Prostate gland (tissue), 2 donors: ENCODE measurements around the gene FBP1. TPM values are rescaled to one million over a fixed set of nuclear protein-coding genes. Genes with fewer than 3 reads are reported as not detected.
"Not testable (repeated sequence)": the region's sequence is repeated elsewhere in the genome, so short reads cannot be mapped to it uniquely, and the experiment has no call there.

Experiments
- DNase-seq: peaks from one replicate; pipeline ENCODE4 v3.0.0-alpha.2; 2019; ENCODE audit warnings: low spot score
- H3K27ac ChIP-seq, 2 donors: fragments of 200-600 bp; sonication (generic); 2 replicates each; pipeline ENCODE4 v1.5.1; 2017 to 2019
- H3K27me3 ChIP-seq: fragments of 200-600 bp; sonication (generic); replicated peaks from 2 replicates; pipeline ENCODE4 v1.5.1; 2019; ENCODE audit not compliant: insufficient read depth
- H3K36me3 ChIP-seq, 2 donors: fragments of 200-600 bp; sonication (generic); 1 replicate in 1 of 2; 2 replicates in 1 of 2; pipeline versions ENCODE4 v1.5.1 to v1.8.1; 2017 to 2019
- H3K4me1 ChIP-seq: fragments of 200-600 bp; sonication (generic); replicated peaks from 2 replicates; pipeline ENCODE4 v1.5.1; 2019
- H3K4me3 ChIP-seq, 2 donors: fragments of 200-600 bp; sonication (generic); 2 replicates each; pipeline ENCODE4 v1.5.1; 2017 to 2019
- H3K9me3 ChIP-seq: fragments of 200-600 bp; sonication (generic); 2 replicates; pipeline ENCODE4 v1.5.1; 2017
- CTCF ChIP-seq, 4 experiments: fragments of 200-600 bp in 2 of 4; fragments of 450-650 bp in 2 of 4; sonication (generic) in 2 of 4; IDR thresholded peaks; 1 replicate in 3 of 4; 2 replicates in 1 of 4; pipeline ENCODE4 v1.5.1; 2016 to 2019; ENCODE audit warnings: antibody characterized with exemption in 4 of 4, mild to moderate bottlenecking in 2 of 4, moderate library complexity in 2 of 4
- POLR2A ChIP-seq: fragments of 450-650 bp; IDR thresholded peaks from one replicate; pipeline ENCODE4 v1.6.1; 2016; ENCODE audit warnings: antibody characterized with exemption, mild to moderate bottlenecking
- POLR2AphosphoS5 ChIP-seq: sonication (generic); formaldehyde crosslinking; IDR thresholded peaks from one replicate; pipeline ENCODE4 v1.6.1; 2017; ENCODE audit warnings: antibody characterized with exemption
- WGBS: methylation state at CpG from one replicate; pipeline ENCODE4 v1.1.5; 2018; 5-methylcytosine and 5-hydroxymethylcytosine counted together
- intact Hi-C: fragments of 100-400 bp; cut with DNase I; formaldehyde crosslinking; loops from one replicate; pipeline ENCODE4 v1.14.2; 2022
- total RNA-seq, 2 donors: library from RNA; depleted of rRNA; stranded (reverse); fragments of >200 nt; gene quantifications; one replicate each; pipeline ENCODE4 v1.1.0, GENCODE V29; 2016

The FBP1 gene
- total RNA-seq, 2 donors from 2014 or later, result 19.5 to 41.4 TPM

- WGBS, result 93% methylated on average over 2 of the region's 2 CpGs
- H3K4me1 ChIP-seq, result peaks cover 4% of the 10 kb centered on the region
- H3K27me3 ChIP-seq, result no peaks in the 10 kb centered on the region
- TF ChIP-seq CTCF (IDR thresholded peaks at IDR 0.05) (no peak), POLR2A (no peak), POLR2AphosphoS5 (no peak)
- H3K27ac ChIP-seq, result no peak overlapping the region
- DNase-seq, result no peak
- no peaks in the 10 kb centered on the region for H3K9me3 ChIP-seq
- no peak overlapping the region for H3K4me3 ChIP-seq
- intact Hi-C loops, result no loop called here
- no peaks in the 10 kb centered on the region for H3K36me3 ChIP-seq
These were observed 63.2 kb downstream of the FBP1 start for GRCh38 chr9:94576131-94576530.

- Histone ChIP-seq H3K4me1 (no peaks in the 10 kb centered on the region), H3K27ac (no peak overlapping the region), H3K36me3 (no peaks in the 10 kb centered on the region), H3K4me3 (no peak overlapping the region), H3K9me3 (no peaks in the 10 kb centered on the region), H3K27me3 (no peaks in the 10 kb centered on the region)
- TF ChIP-seq POLR2AphosphoS5 (no peak), CTCF (IDR thresholded peaks at IDR 0.05) (no peak), POLR2A (no peak)
- DNase-seq, result no peak
- 92% methylated on average over 17 of the region's 17 CpGs for WGBS
- intact Hi-C loops, result no loop called here
These were observed 70.2 kb downstream of the FBP1 start for GRCh38 chr9:94568972-94569712.

- no peak for DNase-seq
- intact Hi-C loops, result no loop called here
- Histone ChIP-seq H3K4me3 (no peak overlapping the region), H3K4me1 (no peaks in the 10 kb centered on the region), H3K27ac (no peak overlapping the region), H3K36me3 (no peaks in the 10 kb centered on the region), H3K27me3 (no peaks in the 10 kb centered on the region), H3K9me3 (no peaks in the 10 kb centered on the region)
- no peak for TF ChIP-seq POLR2AphosphoS5
- TF ChIP-seq CTCF (IDR thresholded peaks at IDR 0.05), result no peak
- TF ChIP-seq POLR2A, result no peak
- WGBS, result 92% methylated on average over 3 of the region's 3 CpGs
These were observed 70.9 kb downstream of the FBP1 start for GRCh38 chr9:94568250-94568889.

GRCh38 chr9:94567271-94567670 is 72.0 kb downstream of the FBP1 start:
- no peak for DNase-seq
- Histone ChIP-seq H3K36me3 (no peaks in the 10 kb centered on the region), H3K27ac (no peak overlapping the region), H3K27me3 (no peaks in the 10 kb centered on the region), H3K4me3 (no peak overlapping the region), H3K4me1 (no peaks in the 10 kb centered on the region), H3K9me3 (no peaks in the 10 kb centered on the region)
- intact Hi-C loops, result no loop called here
- no peak for TF ChIP-seq POLR2AphosphoS5
- TF ChIP-seq CTCF (IDR thresholded peaks at IDR 0.05), result no peak
- TF ChIP-seq POLR2A, result no peak
- WGBS, result 50% methylated on average over 2 of the region's 2 CpGs

- no peak for TF ChIP-seq POLR2AphosphoS5
- no peak for TF ChIP-seq CTCF (IDR thresholded peaks at IDR 0.05)
- TF ChIP-seq POLR2A, result no peak
- Histone ChIP-seq H3K4me1 (no peaks in the 10 kb centered on the region), H3K36me3 (no peaks in the 10 kb centered on the region), H3K27ac (no peak overlapping the region), H3K27me3 (no peaks in the 10 kb centered on the region), H3K4me3 (no peak overlapping the region), H3K9me3 (no peaks in the 10 kb centered on the region)
- intact Hi-C loops, result no loop called here
- DNase-seq, result no peak
These were observed 72.8 kb downstream of the FBP1 start for GRCh38 chr9:94566550-94566949.

GRCh38 chr9:94564279-94564678 is 75.0 kb downstream of the FBP1 start:
- H3K36me3 ChIP-seq, intact Hi-C loops, H3K27me3 ChIP-seq, H3K27ac ChIP-seq, H3K4me1 ChIP-seq, H3K4me3 ChIP-seq, DNase-seq, H3K9me3 ChIP-seq: not testable (repeated sequence)
- WGBS, result 59% methylated on average over 3 of the region's 3 CpGs
